Endodermal cell (in vitro differentiated cells): Measurements from ENCODE around the gene GRM8. TPM values are rescaled to one million over a fixed set of nuclear protein-coding genes. Genes with fewer than 3 reads are reported as not detected.

Source experiments
- DNase-seq: peaks from one replicate; pipeline ENCODE4 v3.0.0-alpha.2; 2017
- H3K27ac ChIP-seq: 2 replicates; pipeline ENCODE4 v1.5.1; 2013; ENCODE audit warnings: mild to moderate bottlenecking, low read depth, low read length, moderate library complexity
- H3K27me3 ChIP-seq: 2 replicates; pipeline ENCODE4 v1.6.1; 2013; ENCODE audit warnings: mild to moderate bottlenecking, low read length, moderate library complexity; ENCODE audit not compliant: insufficient read depth, control insufficient read depth, poor library complexity, severe bottlenecking
- H3K36me3 ChIP-seq: 2 replicates; pipeline ENCODE4 v1.7.0; 2013; ENCODE audit warnings: mild to moderate bottlenecking, low read length, moderate library complexity; ENCODE audit not compliant: control insufficient read depth, insufficient read depth
- H3K4me1 ChIP-seq: one replicate; pipeline ENCODE4 v1.7.0; 2013; ENCODE audit warnings: low read length; ENCODE audit not compliant: control insufficient read depth, insufficient read depth
- H3K4me3 ChIP-seq: 2 replicates; pipeline ENCODE4 v1.5.1; 2013; ENCODE audit warnings: mild to moderate bottlenecking, low read length, moderate library complexity
- H3K9ac ChIP-seq: 2 replicates; pipeline ENCODE4 v1.6.1; 2013; ENCODE audit warnings: mild to moderate bottlenecking, low read length, moderate library complexity; ENCODE audit not compliant: poor library complexity, severe bottlenecking; ENCODE audit errors: extremely low read depth
- H3K9me3 ChIP-seq: 2 replicates; pipeline ENCODE4 v1.6.1; 2013; ENCODE audit warnings: mild to moderate bottlenecking, low read length, moderate library complexity; ENCODE audit not compliant: control insufficient read depth
- H3K27ac Mint-ChIP-seq: 2 replicates; pipeline ENCODE4 v1.8.0; 2020; ENCODE audit warnings: mixed read lengths
- H3K27me3 Mint-ChIP-seq: 2 replicates; pipeline ENCODE4 v1.8.0; 2021; ENCODE audit warnings: mild to moderate bottlenecking, mixed read lengths; ENCODE audit not compliant: insufficient read depth
- H3K36me3 Mint-ChIP-seq: 2 replicates; pipeline ENCODE4 v1.8.0; 2020; ENCODE audit warnings: low read depth, mixed read lengths
- H3K4me1 Mint-ChIP-seq: 2 replicates; pipeline ENCODE4 v1.8.0; 2020; ENCODE audit warnings: mixed read lengths
- H3K4me3 Mint-ChIP-seq: 2 replicates; pipeline ENCODE4 v1.8.0; 2020; ENCODE audit warnings: mild to moderate bottlenecking, moderate library complexity, mixed read lengths
- H3K9me3 Mint-ChIP-seq: 2 replicates; pipeline ENCODE4 v1.8.0; 2020; ENCODE audit warnings: mild to moderate bottlenecking, mixed read lengths
- WGBS, 2 experiments: methylation state at CpG; one replicate each; pipeline versions ENCODE4 v1.1.5 to v1.1.7; 2013; ENCODE audit warnings: missing lambda C conversion rate in 2 of 2, mixed read lengths in 1 of 2; ENCODE audit not compliant: insufficient coverage in 1 of 2, insufficient read length in 1 of 2; 5-methylcytosine and 5-hydroxymethylcytosine counted together
- total RNA-seq, 2 donors: library from RNA; stranded (reverse); fragmentation: NEBNext Ultra II Directional in 1 of 2; extraction: Animal tissue kit (Norgen Biotek cat#: 25700) in 1 of 2; gene quantifications; 2 replicates in 1 of 2; 3 replicates in 1 of 2; pipeline ENCODE4 v1.2.1, GENCODE V29; 2021
- TF ChIP-seq, protein P1 (sequence below): fragments of 200-600 bp; sonication (generic); conservative IDR thresholded peaks from 2 replicates; pipeline ENCODE4 v1.5.0; 2021; ENCODE audit warnings: antibody characterized with exemption, mild to moderate bottlenecking

Gene GRM8
- total RNA-seq, 2 donors from 2014 or later: 0.93 to 2.0 TPM

DNA sequence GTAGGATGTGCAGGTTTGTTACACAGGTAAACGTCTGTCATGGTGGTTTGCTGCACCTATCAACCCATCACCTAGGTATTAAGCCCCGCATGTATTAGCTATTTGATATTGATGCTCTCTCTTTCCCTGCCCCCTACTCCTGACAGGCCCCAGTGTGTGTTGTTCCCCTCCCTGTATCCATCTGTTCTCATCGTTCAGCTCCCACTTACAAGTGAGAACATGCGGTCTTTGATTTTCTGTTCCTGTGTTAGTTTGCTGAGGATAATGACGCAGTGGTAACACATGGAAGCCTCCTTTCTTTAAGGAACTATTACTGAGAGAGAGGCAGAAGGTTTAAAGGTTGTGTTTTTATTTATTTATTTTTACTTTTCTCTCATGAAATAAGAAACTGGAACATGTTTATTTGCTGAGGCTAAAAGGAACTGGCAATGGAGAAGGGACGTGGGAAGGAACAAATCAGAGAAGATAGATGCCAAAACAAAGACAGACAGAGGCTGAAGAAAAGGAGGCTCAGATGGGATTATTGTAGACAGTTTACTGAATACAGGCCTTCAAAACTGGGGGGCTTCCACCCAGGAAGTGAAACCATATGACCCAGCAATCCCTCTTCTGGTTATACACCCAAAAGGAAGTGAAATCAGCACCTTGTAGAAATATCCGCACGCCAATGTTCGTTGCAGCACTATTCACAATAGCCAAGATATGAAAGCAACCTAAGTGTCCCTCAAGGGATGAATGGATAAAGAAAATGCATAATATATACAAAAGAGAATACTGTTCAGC is 556.3 kb downstream of the GRM8 start:
- peak overlapping the region; percentile 62 for H3K27ac Mint-ChIP-seq
- H3K36me3 Mint-ChIP-seq: no peaks in the 10 kb centered on the region
- no peaks in the 10 kb centered on the region for H3K36me3 ChIP-seq

GRCh38 chr7:126690848-126691751 is 561.6 kb downstream of the GRM8 start:
- Histone ChIP-seq H3K27me3 (no peaks in the 10 kb centered on the region), H3K36me3 (no peaks in the 10 kb centered on the region), H3K4me3 (no peak overlapping the region), H3K9me3 (peaks cover 14% of the 10 kb centered on the region), H3K4me1 (no peaks in the 10 kb centered on the region), H3K27ac (no peak overlapping the region), H3K9ac (no peak overlapping the region)
- TF ChIP-seq, protein P1, sequence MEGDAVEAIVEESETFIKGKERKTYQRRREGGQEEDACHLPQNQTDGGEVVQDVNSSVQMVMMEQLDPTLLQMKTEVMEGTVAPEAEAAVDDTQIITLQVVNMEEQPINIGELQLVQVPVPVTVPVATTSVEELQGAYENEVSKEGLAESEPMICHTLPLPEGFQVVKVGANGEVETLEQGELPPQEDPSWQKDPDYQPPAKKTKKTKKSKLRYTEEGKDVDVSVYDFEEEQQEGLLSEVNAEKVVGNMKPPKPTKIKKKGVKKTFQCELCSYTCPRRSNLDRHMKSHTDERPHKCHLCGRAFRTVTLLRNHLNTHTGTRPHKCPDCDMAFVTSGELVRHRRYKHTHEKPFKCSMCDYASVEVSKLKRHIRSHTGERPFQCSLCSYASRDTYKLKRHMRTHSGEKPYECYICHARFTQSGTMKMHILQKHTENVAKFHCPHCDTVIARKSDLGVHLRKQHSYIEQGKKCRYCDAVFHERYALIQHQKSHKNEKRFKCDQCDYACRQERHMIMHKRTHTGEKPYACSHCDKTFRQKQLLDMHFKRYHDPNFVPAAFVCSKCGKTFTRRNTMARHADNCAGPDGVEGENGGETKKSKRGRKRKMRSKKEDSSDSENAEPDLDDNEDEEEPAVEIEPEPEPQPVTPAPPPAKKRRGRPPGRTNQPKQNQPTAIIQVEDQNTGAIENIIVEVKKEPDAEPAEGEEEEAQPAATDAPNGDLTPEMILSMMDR: no peak
- Mint-ChIP-seq H3K27ac (no peak overlapping the region), H3K4me1 (peaks cover 5% of the 10 kb centered on the region), H3K27me3 (peaks cover 2% of the 10 kb centered on the region), H3K9me3 (peaks cover 10% of the 10 kb centered on the region), H3K36me3 (no peaks in the 10 kb centered on the region), H3K4me3 (no peak overlapping the region)
- 94 to 100% methylated on average over 4 to 11 of the region's 11 CpGs for WGBS, 2 experiments
- peak; percentile 58 for DNase-seq

More for the DNA sequence above, 556.3 kb downstream of the GRM8 start:
- Histone ChIP-seq H3K27me3 (no peaks in the 10 kb centered on the region), H3K27ac (no peak overlapping the region), H3K9ac (no peak overlapping the region), H3K4me3 (no peak overlapping the region), H3K4me1 (peaks cover 4% of the 10 kb centered on the region), H3K9me3 (no peaks in the 10 kb centered on the region)
- TF ChIP-seq, protein P1: no peak
- no peak overlapping the region for H3K4me3 Mint-ChIP-seq
- no peaks in the 10 kb centered on the region for H3K27me3 Mint-ChIP-seq
- H3K9me3 Mint-ChIP-seq: no peaks in the 10 kb centered on the region
- H3K4me1 Mint-ChIP-seq: peaks cover 7% of the 10 kb centered on the region
- 87 to 91% methylated on average over 4 to 9 of the region's 9 CpGs for WGBS, 2 experiments
- no peak for DNase-seq

- H3K9me3 Mint-ChIP-seq: peaks cover 10% of the 10 kb centered on the region
- H3K4me1 Mint-ChIP-seq: peaks cover 5% of the 10 kb centered on the region
- H3K27ac Mint-ChIP-seq: no peak overlapping the region
- peaks cover 2% of the 10 kb centered on the region for H3K27me3 Mint-ChIP-seq
- Histone ChIP-seq H3K36me3 (no peaks in the 10 kb centered on the region), H3K9me3 (peaks cover 14% of the 10 kb centered on the region), H3K27me3 (no peaks in the 10 kb centered on the region), H3K27ac (no peak overlapping the region), H3K4me3 (no peak overlapping the region), H3K4me1 (no peaks in the 10 kb centered on the region), H3K9ac (no peak overlapping the region)
- WGBS, 2 experiments: 92 to 94% methylated on average over 2 to 15 of the region's 15 CpGs
- H3K36me3 Mint-ChIP-seq: no peaks in the 10 kb centered on the region
- TF ChIP-seq, protein P1: no peak
- H3K4me3 Mint-ChIP-seq: no peak overlapping the region
- no peak for DNase-seq
Measured at GRCh38 chr7:126690104-126690503, 562.6 kb downstream of the GRM8 start.
